ENCODE results near the gene SDK1. TPM values are rescaled to one million over a fixed set of nuclear protein-coding genes. Genes with fewer than 3 reads are reported as not detected.
A peak's percentile ranks its signal among the peaks of the same experiment; 100 is the strongest.

SDK1 gene
- polyA plus RNA-seq, 12 donors = 1.7 to 5.8 (median 2.8) TPM; not detected in 1

DNA sequence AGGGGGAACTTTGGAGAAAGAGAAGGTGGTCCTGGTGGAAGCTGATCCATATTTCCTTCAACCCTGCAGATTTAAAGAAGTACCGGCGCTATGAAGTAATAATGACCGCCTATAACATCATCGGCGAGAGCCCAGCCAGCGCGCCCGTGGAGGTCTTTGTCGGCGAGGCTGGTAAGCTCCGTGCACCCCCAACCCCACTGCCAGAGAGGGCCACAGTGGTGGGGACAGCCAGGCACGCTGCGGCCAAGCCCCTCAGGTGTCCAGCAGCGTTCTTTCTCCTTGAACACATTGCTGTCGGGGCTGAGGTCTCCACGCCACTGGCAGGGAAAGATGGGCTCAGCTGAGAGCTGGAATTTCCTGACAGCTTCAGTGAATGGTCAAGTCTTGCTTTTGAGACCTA lies 877.4 kb downstream of the SDK1 start:
- no peak for DNase-seq

DNA sequence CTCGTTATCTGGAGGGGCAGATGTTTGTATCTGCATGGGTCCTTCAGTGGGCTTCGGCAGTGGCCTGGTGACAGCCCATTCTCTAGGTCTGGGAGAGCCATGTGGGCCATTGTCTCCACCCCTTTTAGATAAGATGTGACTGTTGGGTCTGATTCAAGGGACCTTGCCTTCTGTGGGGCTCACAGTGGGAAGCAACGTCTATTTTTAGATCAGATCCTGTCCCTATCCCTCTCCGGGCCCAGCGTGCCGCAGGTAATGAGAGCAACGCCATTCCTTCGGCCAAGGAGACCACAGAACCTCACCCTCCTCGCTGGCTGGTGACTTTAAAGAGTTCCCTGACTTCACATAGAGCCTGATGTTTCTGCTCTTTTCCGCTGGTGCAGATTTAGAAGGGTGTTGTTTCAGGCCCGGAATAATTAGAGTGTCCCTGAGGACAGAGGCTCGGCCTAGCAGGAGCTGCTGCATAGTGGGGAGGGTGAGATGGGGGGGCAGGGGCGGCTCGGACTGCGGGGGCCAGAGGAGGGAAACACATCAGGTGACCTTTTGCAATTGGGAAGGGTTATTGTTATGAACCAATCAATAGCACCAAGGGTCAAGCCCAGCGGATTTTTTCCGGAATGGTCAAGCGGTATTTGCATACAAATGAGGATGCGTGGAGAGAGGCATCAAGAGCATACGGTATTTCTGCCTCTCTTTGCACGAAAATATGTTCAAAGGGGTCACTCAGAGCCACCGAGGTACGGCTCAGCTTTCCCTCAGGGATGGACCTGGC lies 878.0 kb downstream of the SDK1 start:
- DNase-seq = no peak

DNA sequence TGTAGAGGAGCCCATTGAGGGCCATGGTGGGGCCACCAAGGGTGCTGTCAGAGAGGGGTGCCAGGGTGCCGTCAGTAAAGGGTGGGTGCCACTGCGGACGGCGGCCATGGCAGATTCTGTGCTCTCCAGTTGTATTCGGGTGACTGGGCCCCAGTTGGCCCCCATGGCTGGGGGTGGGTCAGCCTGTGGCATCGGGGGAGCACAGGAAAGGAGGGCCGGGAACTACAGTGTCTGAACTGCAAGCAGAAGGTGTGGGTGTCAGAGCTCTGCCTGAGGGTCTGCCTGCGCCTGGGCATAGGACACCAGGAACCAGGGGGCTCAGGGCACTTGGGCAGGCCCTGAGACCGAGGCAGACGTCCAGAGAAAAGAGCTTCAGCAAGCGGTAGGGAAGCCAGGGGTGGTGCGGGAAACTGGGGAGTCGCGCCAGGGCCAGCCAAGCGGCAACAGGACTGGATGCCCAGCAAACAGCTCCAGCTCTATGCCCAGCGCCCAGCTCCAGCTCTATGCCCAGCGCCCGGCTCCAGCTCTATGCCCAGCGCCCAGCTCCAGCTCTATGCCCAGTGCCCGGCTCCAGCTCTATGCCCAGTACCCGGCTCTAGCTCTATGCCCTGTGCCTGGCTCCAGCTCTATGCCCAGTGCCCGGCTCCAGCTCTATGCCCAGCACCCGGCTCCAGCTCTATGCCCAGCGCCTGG lies 878.8 kb downstream of the SDK1 start:
- no peak for DNase-seq

DNA sequence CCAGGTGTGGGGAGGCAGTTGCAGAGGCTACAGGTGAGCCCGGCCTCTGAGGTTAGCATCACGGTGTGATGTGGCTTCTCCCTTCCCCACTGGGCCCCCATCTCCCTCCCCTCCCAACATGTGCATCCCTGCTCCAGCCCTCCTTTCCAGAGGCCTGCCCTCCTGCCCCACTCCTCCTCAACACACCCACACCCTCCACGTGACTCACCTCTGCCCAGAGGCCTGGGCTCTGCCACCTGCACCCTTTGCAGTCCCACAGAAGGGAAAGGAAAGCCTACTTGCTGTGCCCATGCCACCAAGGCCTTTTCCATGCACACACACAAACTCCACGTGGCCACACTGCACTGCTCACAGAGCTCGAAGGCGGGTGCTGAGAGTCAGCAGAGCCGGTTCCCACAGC lies 880.4 kb downstream of the SDK1 start:
- DNase-seq = no peak

DNA sequence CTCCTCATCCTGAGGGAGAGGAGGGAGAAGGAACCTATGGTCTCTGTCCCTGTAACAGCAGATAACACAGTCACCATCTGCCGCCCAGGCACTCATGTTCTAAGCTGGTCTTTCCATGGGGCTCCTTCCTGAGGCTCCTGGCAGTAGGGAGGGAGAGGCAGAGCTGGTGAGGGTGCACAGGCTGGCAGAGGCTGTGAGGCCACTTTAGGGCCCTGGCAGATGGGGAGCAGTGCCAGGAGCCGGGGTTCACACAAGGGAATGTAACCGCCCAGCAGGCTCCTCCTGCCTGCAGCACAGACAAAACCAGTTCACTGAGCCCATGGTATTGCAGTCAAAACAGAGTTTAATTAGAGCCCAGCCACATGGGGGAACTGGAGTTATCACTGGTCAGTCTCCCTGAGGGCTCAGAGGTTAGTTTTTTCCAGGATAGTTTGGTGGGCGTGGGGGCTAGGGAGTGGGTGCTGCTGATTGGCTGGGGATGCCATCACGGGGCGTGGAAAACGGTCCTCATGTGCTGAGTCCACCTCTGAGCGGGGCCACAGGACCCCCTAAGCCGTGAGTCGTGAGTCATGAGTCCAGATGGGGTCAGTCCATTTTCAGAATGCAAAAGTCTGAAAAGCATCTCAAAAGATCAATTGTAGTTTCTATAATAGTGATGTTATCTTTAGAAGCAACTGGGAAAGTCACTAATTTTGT lies 881.7 kb downstream of the SDK1 start:
- no peak for DNase-seq

DNA sequence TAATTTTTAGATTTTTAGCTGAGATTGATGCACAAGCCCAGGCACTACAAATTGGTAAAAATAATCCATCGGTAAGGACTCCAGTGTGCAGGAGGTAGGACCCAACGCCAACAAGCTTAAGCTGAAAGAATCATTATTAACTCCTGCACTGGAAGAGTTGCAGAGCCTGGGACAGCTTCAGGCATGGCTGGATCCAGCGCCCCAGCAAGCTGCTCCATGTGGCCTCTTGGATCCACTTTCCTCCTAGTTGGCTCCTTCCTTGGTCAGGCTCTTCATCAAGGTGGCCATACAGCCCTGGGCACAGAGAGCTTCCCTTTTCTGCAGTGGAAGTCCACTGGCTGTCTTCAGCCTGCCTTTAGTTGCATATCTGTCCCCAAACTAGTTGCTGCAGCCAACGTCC lies 883.6 kb downstream of the SDK1 start:
- no peak for DNase-seq

DNA sequence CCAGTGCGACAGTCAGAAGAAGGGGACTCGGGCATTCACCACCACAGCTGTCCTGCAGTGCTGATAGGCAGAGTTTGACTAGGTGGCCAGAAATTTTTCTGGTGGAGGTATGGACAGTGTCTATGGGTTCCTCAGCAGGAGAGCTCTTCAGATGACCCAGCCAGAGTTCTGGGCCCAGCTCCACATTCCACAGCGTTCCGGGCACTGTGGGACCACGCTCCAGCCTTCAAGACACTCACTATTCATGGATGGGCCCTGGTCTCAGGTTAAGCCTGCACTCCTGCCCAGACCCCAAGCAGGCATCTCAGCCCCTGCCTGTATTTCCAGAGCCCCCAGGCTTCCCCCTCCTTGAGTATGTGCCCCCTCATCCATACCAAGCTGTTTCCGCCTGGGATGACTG lies 884.1 kb downstream of the SDK1 start:
- DNase-seq = no peak

DNA sequence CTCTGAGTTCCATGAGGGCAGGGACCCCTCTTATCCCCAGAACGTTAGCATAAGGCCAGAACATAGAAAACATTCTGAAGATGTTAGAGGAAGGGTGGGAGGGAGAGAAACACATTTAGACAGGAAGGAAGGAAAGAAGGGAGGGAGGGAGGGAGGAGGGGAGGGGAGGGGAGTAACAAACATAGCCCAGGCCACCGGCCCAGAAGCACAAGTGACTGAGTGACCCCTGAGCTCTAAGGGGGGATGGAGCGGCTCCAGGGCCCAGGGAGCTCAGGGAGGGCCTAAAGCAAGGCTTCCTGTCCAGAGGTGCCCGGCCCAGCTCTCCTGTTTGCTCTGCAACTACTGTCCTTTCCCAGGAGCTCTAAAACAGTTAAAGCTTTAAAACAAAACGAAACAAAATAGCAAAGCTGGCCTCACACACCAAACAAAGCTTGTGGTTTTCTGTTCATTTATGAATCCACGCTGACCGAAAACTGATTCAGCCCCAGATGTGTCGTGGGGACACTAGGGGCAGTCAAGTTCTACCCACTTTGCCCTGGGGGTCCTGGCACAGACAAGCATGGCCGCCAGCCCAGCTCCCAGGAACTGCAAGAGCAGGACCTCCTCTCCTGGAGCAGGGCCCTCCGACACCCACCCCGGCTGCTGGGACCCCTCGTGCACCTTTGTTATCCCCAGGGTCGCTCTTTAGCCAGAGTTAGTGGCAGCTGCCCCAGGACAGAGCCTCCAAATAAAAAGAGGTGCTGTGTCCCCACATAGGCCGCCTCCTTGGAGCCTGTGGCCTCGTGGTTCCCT lies 884.9 kb downstream of the SDK1 start:
- no peak for DNase-seq

DNA sequence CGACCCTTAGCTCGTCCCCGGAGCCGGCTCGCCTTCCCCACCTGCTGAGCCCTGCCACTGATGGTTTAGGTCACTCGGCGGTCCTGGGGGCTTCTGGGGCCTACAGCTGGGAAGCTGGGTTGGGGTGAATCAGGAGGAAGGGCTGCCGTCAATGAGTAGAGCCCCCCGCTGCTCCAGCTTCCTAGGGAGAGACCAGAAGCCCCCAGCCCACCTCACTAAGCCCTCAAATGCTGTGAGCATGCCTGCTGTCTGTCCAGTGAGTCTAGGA lies 885.4 kb downstream of the SDK1 start:
- DNase-seq = no peak

DNA sequence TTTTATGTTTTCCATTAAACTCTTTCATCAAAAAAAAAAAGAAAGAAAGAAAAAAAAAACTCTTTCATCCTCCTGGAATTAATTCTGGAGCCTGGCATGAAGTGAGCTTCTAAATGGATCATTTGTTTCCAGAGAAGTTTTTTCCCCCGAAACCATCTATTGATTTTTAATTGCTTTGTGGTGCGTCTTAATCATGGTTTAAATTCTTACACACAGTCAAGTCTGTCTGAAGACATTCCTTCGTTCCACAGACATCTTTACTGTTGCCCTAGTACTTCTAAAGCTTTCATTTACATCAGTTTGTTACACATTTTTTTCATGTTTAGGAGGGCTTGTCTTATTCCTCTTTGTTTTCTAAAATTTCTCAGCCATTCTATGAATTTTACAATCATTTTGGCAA lies 887.6 kb downstream of the SDK1 start:
- DNase-seq = no peak

DNA sequence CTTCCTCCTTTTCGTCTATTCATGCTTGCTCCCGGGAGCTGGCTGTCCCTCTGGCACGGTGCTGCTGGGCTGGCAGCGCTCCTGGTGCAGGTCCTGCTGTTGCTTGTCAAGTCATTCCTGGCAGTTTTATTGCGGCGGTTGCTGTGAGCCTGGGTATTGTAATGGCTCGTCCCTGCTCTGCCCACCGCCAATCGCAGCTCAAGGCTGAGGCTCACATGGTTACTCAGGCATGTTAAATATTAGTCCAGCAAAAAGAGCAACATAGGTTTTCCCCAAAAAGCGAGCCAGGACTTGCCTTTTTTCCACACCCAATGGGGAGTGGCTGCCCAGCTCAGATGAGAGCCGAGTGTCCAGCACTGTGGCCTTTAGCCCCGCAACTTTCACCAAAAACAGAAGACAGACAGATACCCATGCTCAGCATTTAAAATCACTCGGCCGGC lies 888.1 kb downstream of the SDK1 start:
- DNase-seq = peak; percentile 69

DNA sequence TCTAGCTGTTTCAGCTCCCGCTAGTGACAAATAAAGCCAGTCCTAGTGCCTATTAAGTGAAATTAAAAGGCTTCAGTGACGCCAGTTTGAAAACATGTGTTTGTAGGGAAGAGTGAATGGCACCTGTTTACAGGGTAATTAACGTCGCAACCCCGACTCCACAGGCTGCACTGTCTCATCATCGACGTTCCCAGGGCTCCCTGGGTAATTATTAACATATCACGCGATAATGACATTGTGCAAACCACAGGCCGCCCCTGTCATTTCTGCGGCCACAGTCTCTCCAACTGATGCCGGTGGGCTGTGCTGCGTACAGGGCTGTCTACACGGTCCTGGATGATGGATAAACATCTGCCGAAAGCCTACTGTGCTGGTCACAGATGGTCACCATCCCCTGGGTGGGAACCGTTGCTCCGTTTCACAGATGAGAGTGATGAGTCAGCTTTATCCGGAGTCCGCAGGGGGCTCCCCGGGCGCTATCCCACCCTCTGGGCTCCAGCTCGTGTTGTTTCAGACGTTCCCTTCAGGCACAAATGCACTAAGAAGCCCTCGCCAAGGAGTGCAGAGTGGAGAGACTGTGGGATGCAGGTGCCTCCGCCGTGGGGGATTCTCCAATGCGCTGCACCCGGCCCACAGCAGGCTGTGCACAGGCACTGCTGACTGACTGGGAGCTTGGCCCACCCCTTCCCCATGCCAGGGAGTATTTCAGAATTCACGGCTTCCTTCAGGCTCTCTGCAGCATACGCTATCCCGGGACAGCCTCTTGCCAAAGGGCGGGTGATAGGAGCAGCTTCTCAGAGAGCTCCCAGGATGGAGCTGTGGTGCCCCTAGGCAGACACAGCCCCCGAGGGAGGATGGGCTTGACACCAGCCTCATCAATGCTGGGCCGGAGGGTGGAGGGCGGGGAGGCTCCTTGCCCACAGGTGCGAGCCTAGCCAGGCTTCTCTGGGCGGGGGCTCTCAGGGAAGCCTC lies 889.2 kb downstream of the SDK1 start:
- no peak for DNase-seq

DNA sequence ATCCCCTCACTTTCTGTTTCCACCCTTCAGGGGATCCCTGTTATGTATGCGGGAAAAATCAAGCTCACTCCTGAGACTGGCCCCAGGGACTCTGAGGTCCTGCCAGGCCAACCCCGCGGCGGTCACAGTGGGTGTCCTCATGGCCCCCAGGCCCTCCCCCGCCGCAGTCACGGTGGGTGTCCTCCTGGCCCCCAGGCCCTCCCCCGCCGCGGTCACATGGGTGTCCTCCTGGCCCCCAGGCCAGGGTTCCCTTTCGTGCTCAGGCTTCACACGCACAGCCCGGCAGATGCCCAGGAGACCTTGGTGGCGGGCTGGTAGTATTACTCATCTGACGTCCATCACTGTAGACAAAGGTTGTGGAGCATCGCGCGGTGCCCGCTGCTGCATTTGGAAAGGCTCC lies 890.0 kb downstream of the SDK1 start:
- no peak for DNase-seq

DNA sequence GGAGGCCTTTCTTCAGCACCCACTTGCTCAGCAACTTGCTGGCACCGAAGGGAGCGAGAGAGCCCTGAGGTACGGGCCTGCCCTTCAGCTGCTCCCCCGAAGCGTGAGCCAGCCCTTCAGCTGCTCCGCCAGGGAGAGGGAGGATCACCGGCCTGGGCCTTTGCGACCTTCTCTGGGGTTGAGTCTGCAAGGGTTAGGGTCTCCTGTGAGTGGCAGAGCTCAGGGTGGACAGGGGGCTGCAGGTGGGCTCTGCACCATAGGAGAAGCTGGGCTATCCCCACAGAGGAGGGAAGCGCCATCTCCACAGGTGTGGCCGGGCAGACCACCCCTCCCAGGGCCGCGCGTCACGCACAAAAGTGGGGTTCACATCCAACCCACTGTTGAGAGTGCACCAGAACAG lies 890.5 kb downstream of the SDK1 start:
- no peak for DNase-seq

DNA sequence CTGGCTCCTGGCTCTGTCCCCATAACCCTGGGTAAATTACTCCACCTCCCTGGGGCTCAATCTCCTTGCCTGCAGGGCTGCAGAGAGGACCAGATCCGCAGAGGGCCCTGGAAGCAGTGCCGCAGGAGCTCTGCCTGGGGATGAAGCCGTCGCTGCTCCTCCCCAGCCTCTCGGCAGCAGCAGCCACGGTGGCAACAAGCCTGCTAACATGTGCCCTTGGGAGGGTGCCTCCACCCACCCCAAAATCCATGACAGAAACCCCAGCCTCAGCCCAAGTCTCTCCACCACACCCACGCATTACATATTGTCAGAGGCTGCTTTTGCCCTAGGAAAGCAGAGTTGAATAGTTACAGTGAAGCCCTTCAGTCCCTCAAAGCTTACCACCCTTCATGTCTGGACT lies 894.6 kb downstream of the SDK1 start:
- no peak for DNase-seq

DNA sequence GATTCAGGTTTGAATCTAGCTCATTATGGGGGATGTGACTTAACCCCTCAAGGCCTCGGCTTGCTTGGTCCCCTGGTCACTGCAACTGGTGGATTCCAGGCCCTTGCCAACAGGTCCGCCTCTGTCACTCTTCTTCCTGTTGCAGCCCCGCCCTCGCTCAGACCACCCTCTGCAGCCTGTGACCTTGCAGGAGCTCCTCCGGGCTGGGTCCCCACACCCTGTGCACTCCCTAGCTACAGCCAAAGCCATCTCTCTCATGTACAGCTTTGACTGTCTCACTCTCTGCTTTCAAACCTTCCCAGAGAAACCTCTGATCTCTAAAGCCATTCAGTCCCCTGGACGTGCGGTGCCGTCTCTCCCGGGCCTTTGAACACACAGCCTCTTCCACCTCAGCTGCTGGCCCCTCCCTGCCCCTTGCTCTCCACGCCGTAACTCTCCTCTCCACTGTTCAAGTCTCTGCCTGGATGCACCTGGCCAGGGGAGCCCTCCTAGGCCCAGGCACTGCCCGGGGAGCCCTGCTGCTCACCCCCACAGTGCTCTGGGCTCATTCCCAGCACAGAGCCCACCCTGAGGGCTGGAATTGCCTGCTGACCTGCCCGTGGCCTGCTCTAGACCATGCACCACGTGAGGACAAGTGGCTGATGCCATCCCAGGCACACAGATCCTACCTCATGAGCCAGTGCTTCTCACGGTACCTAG lies 895.2 kb downstream of the SDK1 start:
- DNase-seq = no peak

DNA sequence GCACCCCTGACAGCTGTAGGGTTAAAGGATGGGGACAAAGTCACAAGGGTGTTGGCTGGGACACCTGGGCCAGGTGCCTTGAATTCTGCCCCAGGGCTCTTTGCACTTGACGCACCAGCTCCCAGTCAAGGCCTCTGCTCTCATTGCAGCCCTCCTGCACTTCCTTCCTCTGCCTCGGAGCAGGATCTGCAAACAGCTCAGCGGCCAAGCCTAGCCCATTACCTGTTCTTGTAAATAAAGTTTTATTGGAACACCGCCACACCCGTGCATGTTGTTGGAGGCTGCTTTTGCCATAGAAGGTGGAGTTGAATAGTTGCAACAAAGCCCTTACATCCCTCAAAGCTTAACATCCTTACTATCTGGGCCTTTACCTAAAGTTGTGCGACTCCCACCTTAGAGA lies 897.2 kb downstream of the SDK1 start:
- DNase-seq = no peak

DNA sequence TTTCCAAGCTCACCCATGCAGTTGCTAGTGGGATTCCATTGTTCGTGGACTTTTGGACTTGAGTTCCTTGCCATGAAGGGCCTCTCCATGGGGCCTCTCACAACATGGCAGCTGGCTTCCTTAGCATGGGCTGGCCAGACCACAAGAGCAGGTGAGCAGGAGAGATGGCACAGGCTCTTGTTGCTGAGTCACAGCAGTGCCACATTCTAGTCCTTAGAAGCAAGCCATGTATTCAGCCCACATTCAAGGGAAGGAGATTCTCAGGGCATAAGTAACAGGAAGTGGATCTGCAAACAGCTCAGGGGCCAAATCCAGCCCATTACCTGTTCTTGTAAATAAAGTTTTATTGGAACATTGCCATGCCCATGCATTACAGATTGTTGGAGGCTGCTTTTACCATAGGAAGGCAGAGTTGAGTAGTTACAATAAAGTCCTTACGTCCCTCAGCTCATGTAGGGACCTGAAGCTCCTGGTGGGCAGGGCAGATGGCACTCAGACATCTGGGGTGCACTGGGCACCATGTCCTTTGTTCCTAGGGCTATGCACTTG lies 899.6 kb downstream of the SDK1 start:
- DNase-seq = no peak

DNA sequence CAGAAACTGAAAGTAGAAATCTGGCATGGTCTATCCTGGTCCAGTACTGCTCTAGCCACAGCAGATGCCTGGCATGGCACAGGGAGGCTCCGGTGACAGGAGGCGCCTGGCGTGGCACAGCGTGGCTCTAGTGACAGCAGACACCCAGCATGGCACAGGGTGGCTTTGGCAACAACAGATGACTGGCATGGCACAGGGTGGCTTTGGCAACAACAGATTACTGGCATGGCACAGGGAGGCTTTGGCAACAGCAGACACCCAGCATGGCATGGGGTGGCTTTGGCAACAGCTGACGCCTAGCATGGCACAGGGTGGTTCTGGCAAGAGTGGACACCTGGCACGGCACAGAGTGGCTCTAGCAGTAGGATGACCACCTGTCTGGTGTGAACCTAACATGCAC lies 900.5 kb downstream of the SDK1 start:
- DNase-seq = no peak

DNA sequence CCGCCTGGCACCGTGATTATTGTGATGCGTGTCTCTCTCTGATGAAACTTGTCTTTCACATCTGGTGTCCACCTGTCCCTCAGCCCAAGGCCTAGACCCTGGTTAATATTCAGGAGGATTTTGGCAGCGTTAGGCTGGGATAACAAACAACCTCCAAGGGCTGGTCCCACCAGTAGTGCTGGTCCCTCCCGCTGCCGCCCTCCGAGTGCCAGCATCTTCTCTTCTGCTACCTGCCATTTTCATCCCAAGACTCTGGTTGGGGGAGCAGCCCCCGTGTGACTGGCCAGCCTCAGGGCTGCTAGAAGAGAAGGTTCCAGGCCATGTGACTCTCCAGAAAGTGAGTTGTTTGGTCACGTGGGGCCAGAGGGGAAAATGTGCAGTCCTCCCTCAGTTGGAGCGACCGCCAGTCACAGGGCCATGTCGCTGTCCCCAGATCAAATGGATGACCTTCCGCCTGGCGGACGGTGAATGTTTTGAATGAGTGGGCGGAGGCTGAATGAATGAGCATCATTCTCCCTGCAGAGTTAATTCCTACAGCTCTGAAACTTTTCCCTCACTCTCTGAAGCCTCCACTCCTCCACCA lies 901.2 kb downstream of the SDK1 start:
- DNase-seq = no peak

Data from muscle of arm (tissue), 12 donors.